ENCODE measurements around the gene PCDH8.

- TF ChIP-seq RAD21 (IDR thresholded peaks at IDR 0.05; ENCODE audit: low read length) (no peak), ELK1 (IDR thresholded peaks at IDR 0.05; ENCODE audit: borderline replicate concordance, low read depth, low read length) (no peak), CTCF (conservative IDR thresholded peaks at IDR 0.05; ENCODE audit: low read depth, low read length) (no peak), MAZ (IDR thresholded peaks at IDR 0.05; ENCODE audit: borderline replicate concordance, low read depth, low read length) (no peak), POLR2A (IDR thresholded peaks at IDR 0.05; ENCODE audit: low read depth, low read length) (no peak), RFX5 (IDR thresholded peaks at IDR 0.05; ENCODE audit: low read depth, low read length) (no peak), CEBPB (IDR thresholded peaks at IDR 0.05; ENCODE audit: low read depth, low read length) (no peak), USF2 (IDR thresholded peaks at IDR 0.05; ENCODE audit: low read depth, low read length) (no peak), MXI1 (IDR thresholded peaks at IDR 0.05; ENCODE audit: borderline replicate concordance, low read depth, low read length) (no peak), CHD1 (IDR thresholded peaks at IDR 0.05; ENCODE audit: low read depth, low read length) (no peak), BHLHE40 (IDR thresholded peaks at IDR 0.05; ENCODE audit: low read depth, low read length) (no peak), RCOR1 (IDR thresholded peaks at IDR 0.05; ENCODE audit: insufficient replicate concordance, low read length) (no peak)
These were observed 1.6 kb upstream of the PCDH8 start for GRCh38 chr13:52850072-52850395.
